SK-N-SH (cell line): ENCODE results near the gene DDX24. TPM values are rescaled to one million over a fixed set of nuclear protein-coding genes. Genes with fewer than 3 reads are reported as not detected.

Experiments
- CTCF ChIA-PET: fragments of 300-600, 350-600 bp; formaldehyde crosslinking; extraction: SDS; loops from one replicate; lab custom pipeline; 2021; lab: Yijun Ruan, JAX
- POLR2A ChIA-PET: fragments of 350-600 bp; sonication (Branson Sonifier 250); formaldehyde crosslinking; extraction: SDS; loops from one replicate; lab custom pipeline; 2020; ENCODE audit warnings: antibody characterized with exemption, inconsistent platforms; lab: Yijun Ruan, JAX
- DNase-seq: peaks from one replicate; pipeline ENCODE4 v3.0.0; 2012
- H2AFZ ChIP-seq: fragments of 200-600 bp; sonication (generic); 2 replicates; pipeline ENCODE4 v1.8.1; 2016; ENCODE audit warnings: antibody characterized with exemption, mild to moderate bottlenecking, low read depth
- H3F3A ChIP-seq: fragments of 200-600 bp; sonication (generic); replicated peaks from 2 replicates; pipeline ENCODE3; 2016; ENCODE audit warnings: antibody characterized with exemption, mild to moderate bottlenecking; ENCODE audit not compliant: insufficient read depth
- H3K27ac ChIP-seq, 2 experiments: fragments of 200-500 bp in 1 of 2; fragments of 200-600 bp in 1 of 2; sonication (Bioruptor generic) in 1 of 2; sonication (generic), shearing (Covaris generic) in 1 of 2; 2 replicates each; pipeline versions ENCODE4 v1.5.1 to v1.6.1; 2014 to 2016; ENCODE audit warnings: low read depth in 2 of 2, inconsistent platforms in 1 of 2, low read length in 1 of 2, mild to moderate bottlenecking in 1 of 2, mixed read lengths in 1 of 2
- H3K27me3 ChIP-seq: fragments of 200-600 bp; sonication (generic), shearing (Covaris generic); 2 replicates; pipeline ENCODE4 v1.6.1; 2016; ENCODE audit warnings: mixed run types; ENCODE audit not compliant: insufficient read depth
- H3K36me3 ChIP-seq, 2 experiments: fragments of 200-500 bp in 1 of 2; fragments of 200-600 bp in 1 of 2; sonication (Bioruptor generic) in 1 of 2; sonication (generic) in 1 of 2; replicated peaks in 1 of 2; 2 replicates each; pipeline versions ENCODE3 to v1.5.1; 2014 to 2016; ENCODE audit warnings: low read length in 1 of 2, mild to moderate bottlenecking in 1 of 2; ENCODE audit not compliant: insufficient read depth in 2 of 2, control insufficient read depth in 1 of 2
- H3K4me1 ChIP-seq, 2 experiments: fragments of 200-500 bp in 1 of 2; fragments of 200-600 bp in 1 of 2; sonication (Bioruptor generic) in 1 of 2; sonication (generic), shearing (Covaris generic) in 1 of 2; 2 replicates each; pipeline versions ENCODE4 v1.5.1 to v1.6.1; 2014 to 2016; ENCODE audit warnings: low read depth in 1 of 2, low read length in 1 of 2, mixed run types in 1 of 2; ENCODE audit not compliant: insufficient read depth in 2 of 2, control insufficient read depth in 1 of 2
- H3K4me2 ChIP-seq: fragments of 200-600 bp; sonication (generic), shearing (Covaris generic); 2 replicates; pipeline ENCODE4 v1.6.1; 2017; ENCODE audit warnings: mixed run types
- H3K4me3 ChIP-seq, 2 experiments: fragments of 200-500 bp in 1 of 2; fragments of 200-600 bp in 1 of 2; sonication (Bioruptor generic) in 1 of 2; sonication (generic), shearing (Covaris generic) in 1 of 2; 2 replicates each; pipeline versions ENCODE4 v1.5.1 to v1.8.1; 2014 to 2016; ENCODE audit warnings: low read depth in 2 of 2, inconsistent platforms in 1 of 2, low read length in 1 of 2, mild to moderate bottlenecking in 1 of 2, mixed read lengths in 1 of 2, moderate library complexity in 1 of 2
- H3K79me2 ChIP-seq: fragments of 200-600 bp; sonication (generic); 2 replicates; pipeline ENCODE4 v1.8.1; 2017; ENCODE audit warnings: mild to moderate bottlenecking; ENCODE audit not compliant: insufficient read depth
- H3K9ac ChIP-seq: fragments of 200-600 bp; sonication (generic); 2 replicates; pipeline ENCODE4 v1.6.1; 2017; ENCODE audit warnings: mixed run types
- H3K9me2 ChIP-seq: fragments of 200-600 bp; sonication (generic); 2 replicates; pipeline ENCODE4 v1.6.1; 2017; ENCODE audit warnings: mixed run types
- H3K9me3 ChIP-seq: fragments of 200-600 bp; sonication (generic); 2 replicates; pipeline ENCODE4 v1.6.1; 2017; ENCODE audit warnings: mixed run types, mild to moderate bottlenecking, moderate library complexity
- H4K20me1 ChIP-seq: fragments of 200-600 bp; sonication (generic); 2 replicates; pipeline ENCODE4 v1.6.1; 2017; ENCODE audit warnings: mild to moderate bottlenecking, mixed run types; ENCODE audit not compliant: insufficient read depth
- CHD2 ChIP-seq: fragments of 150-350 bp; IDR thresholded peaks from 2 replicates; pipeline ENCODE4 v1.6.1; 2018; ENCODE audit warnings: low read length; ENCODE audit not compliant: partially characterized antibody
- FOXM1 ChIP-seq: IDR thresholded peaks from 2 replicates; pipeline ENCODE4 v1.4.0; 2012; ENCODE audit warnings: low read depth, mild to moderate bottlenecking
- GABPA ChIP-seq: IDR thresholded peaks from 2 replicates; pipeline ENCODE4 v1.4.0; 2012; ENCODE audit warnings: low read depth, mild to moderate bottlenecking
- GATA2 ChIP-seq: sonication (generic); formaldehyde crosslinking; IDR thresholded peaks from 2 replicates; pipeline ENCODE4 v1.5.0; 2020; ENCODE audit warnings: mild to moderate bottlenecking, missing genetic modification reagents
- IRF3 ChIP-seq: fragments of 150-350 bp; IDR thresholded peaks from 2 replicates; pipeline ENCODE4 v1.6.1; 2016; ENCODE audit warnings: mild to moderate bottlenecking, low read depth, low read length
- NFIC ChIP-seq: IDR thresholded peaks from 2 replicates; pipeline ENCODE4 v1.4.0; 2012; ENCODE audit warnings: borderline replicate concordance
- NRF1 ChIP-seq: IDR thresholded peaks from 2 replicates; pipeline ENCODE4 v1.6.1; 2012; ENCODE audit warnings: low read depth, mild to moderate bottlenecking, low read length
- RAD21 ChIP-seq: IDR thresholded peaks from 2 replicates; pipeline ENCODE4 v1.6.1; 2012; ENCODE audit warnings: mild to moderate bottlenecking, low read length
- RCOR1 ChIP-seq: fragments of 150-350 bp; IDR thresholded peaks from 2 replicates; pipeline ENCODE4 v1.6.1; 2017; ENCODE audit warnings: antibody characterized with exemption, low read length
- RXRA ChIP-seq: IDR thresholded peaks from 2 replicates; pipeline ENCODE4 v1.4.0; 2012; ENCODE audit warnings: low read depth, mild to moderate bottlenecking, borderline replicate concordance
- SIN3A ChIP-seq: IDR thresholded peaks from 2 replicates; pipeline ENCODE4 v1.6.1; 2012; ENCODE audit warnings: low read depth, mild to moderate bottlenecking, low read length, moderate library complexity, borderline replicate concordance
- SMC3 ChIP-seq: IDR thresholded peaks from 2 replicates; pipeline ENCODE4 v1.6.1; 2012; ENCODE audit warnings: low read depth, low read length, improper control_type of control experiment
- TCF12 ChIP-seq: IDR thresholded peaks from 2 replicates; pipeline ENCODE4 v1.4.0; 2012
- TEAD4 ChIP-seq: IDR thresholded peaks from 2 replicates; pipeline ENCODE4 v1.4.0; 2012; ENCODE audit warnings: mild to moderate bottlenecking, borderline replicate concordance; ENCODE audit not compliant: insufficient read depth
- USF1 ChIP-seq: IDR thresholded peaks from 2 replicates; pipeline ENCODE4 v1.4.0; 2012; ENCODE audit warnings: low read depth, borderline replicate concordance
- USF2 ChIP-seq: fragments of 150-350 bp; IDR thresholded peaks from 2 replicates; pipeline ENCODE4 v1.6.1; 2017; ENCODE audit warnings: antibody characterized with exemption, low read length, low read depth, borderline replicate concordance
- YY1 ChIP-seq: IDR thresholded peaks from 2 replicates; pipeline ENCODE4 v1.4.0; 2012; ENCODE audit warnings: low read depth, mild to moderate bottlenecking
- WGBS: methylation state at CpG from one replicate; pipeline ENCODE4 v1.1.6; 2017; ENCODE audit warnings: low lambda C conversion rate; 5-methylcytosine and 5-hydroxymethylcytosine counted together
- polyA plus RNA-seq, 3 experiments: library from polyadenylated mRNA; depleted of rRNA; stranded (reverse); fragments of >200 nt; gene quantifications; 2 replicates each; pipeline ENCODE4 v1.2.3, GENCODE V29; 2012
- TF ChIP-seq, protein P1 (sequence below): IDR thresholded peaks from 2 replicates; pipeline ENCODE4 v1.4.0; 2012; ENCODE audit warnings: low read depth, borderline replicate concordance

DDX24 gene
- polyA plus RNA-seq, 1 of the 3 experiments (the other 2 are of a cell fraction) = 108 TPM

DNA sequence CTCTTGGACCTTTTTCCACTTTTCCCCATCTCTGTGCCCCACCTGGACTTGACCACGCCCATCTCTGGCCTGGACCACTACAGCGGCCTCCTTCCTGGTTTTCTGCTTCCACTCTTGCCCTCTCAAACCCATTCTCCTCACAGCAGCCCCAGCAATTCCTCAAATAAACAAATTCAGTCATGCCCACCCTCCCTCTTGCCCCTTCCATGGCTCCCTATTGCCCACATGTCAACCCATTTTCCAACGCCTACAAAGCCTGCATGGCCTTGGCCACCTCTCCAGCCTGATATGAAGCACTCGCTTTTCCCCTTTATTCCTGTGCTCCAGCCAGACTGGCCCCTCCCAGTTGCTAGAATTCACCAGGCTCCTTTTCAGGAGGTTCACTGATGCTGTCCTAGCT, 60.7 kb downstream of the DDX24 start:
- H3K27me3 ChIP-seq = peaks cover 4% of the 10 kb centered on the region; the same call in 1 of the 2 replicates
- H3K4me1 ChIP-seq = no peaks in the 10 kb centered on the region
- no peak overlapping the region for H3K27ac ChIP-seq
- ChIA-PET CTCF (interaction anchor here (1.0 to 2.5 kb wide), 5 partner anchors 9 to 117 kb away, joined by 3 to 12 read pairs (median 5); no protein-coding TSS in a partner anchor), POLR2A (no interaction called here)
- H3F3A ChIP-seq = no peaks in the 10 kb centered on the region
- TF ChIP-seq TCF12 (no peak), USF2 (no peak), TEAD4 (no peak), CHD2 (no peak), SIN3A (no peak), SMC3 (no peak), RCOR1 (no peak), GATA2 (CRISPR knock-in tag) (no peak), RAD21 (no peak), NFIC (no peak), USF1 (no peak), NRF1 (no peak), FOXM1 (no peak), IRF3 (no peak), YY1 (no peak), RXRA (no peak), GABPA (no peak)
- TF ChIP-seq, protein P1, sequence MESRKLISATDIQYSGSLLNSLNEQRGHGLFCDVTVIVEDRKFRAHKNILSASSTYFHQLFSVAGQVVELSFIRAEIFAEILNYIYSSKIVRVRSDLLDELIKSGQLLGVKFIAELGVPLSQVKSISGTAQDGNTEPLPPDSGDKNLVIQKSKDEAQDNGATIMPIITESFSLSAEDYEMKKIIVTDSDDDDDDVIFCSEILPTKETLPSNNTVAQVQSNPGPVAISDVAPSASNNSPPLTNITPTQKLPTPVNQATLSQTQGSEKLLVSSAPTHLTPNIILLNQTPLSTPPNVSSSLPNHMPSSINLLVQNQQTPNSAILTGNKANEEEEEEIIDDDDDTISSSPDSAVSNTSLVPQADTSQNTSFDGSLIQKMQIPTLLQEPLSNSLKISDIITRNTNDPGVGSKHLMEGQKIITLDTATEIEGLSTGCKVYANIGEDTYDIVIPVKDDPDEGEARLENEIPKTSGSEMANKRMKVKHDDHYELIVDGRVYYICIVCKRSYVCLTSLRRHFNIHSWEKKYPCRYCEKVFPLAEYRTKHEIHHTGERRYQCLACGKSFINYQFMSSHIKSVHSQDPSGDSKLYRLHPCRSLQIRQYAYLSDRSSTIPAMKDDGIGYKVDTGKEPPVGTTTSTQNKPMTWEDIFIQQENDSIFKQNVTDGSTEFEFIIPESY = no peak
- H2AFZ ChIP-seq = no peak overlapping the region
- H3K4me2 ChIP-seq = no peak overlapping the region
- H3K4me3 ChIP-seq = no peak overlapping the region
- H3K9me3 ChIP-seq = no peaks in the 10 kb centered on the region
- H3K79me2 ChIP-seq = no peaks in the 10 kb centered on the region
- no peak overlapping the region for H3K9ac ChIP-seq
- H4K20me1 ChIP-seq = no peaks in the 10 kb centered on the region
- H3K9me2 ChIP-seq = no peaks in the 10 kb centered on the region
- H3K36me3 ChIP-seq = no peaks in the 10 kb centered on the region
- WGBS = 85% methylated on average over 4 of the region's 4 CpGs
- no peak for DNase-seq
